ENCODE results near the gene ZNF423.

DNA sequence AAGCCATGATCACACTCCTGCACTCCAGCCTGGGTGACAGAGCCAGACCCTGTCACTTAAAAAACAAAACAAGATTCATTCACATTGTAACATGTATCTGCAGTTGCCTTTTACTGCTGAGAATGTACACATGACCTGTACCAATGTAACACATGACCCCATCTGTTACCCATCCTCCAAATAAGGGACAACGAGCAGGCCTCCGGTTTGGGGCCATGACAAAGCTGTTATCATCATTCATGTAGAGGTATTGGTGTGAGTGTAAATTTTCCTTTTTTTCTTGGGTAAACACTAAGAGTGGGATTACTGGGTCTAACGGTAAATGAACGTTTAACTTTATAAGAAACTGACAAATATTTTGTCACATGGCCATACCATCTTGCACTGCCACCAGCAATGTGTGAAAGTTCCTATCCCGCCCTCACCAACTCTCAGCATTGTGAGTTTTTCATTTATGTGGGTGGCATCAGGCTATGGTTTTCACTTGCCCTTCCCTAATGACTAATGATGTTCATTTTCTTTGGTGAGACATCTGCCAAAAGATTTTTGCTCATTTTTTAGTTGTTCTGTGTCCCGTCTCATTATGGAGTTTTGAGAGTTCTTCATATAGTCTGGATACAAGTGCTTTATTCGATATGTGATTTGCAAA, 336.8 kb downstream of the ZNF423 start:
- TF ChIP-seq, protein P1, sequence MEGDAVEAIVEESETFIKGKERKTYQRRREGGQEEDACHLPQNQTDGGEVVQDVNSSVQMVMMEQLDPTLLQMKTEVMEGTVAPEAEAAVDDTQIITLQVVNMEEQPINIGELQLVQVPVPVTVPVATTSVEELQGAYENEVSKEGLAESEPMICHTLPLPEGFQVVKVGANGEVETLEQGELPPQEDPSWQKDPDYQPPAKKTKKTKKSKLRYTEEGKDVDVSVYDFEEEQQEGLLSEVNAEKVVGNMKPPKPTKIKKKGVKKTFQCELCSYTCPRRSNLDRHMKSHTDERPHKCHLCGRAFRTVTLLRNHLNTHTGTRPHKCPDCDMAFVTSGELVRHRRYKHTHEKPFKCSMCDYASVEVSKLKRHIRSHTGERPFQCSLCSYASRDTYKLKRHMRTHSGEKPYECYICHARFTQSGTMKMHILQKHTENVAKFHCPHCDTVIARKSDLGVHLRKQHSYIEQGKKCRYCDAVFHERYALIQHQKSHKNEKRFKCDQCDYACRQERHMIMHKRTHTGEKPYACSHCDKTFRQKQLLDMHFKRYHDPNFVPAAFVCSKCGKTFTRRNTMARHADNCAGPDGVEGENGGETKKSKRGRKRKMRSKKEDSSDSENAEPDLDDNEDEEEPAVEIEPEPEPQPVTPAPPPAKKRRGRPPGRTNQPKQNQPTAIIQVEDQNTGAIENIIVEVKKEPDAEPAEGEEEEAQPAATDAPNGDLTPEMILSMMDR (IDR thresholded peaks at IDR 0.05; ENCODE audit: low read length) = no peak
- TF ChIP-seq EZH2 (IDR thresholded peaks at IDR 0.05; ENCODE audit: borderline replicate concordance, low read length) = no peak
